Keratinocyte (primary cell): ENCODE results near the gene CCSER1. TPM values are rescaled to one million over a fixed set of nuclear protein-coding genes. Genes with fewer than 3 reads are reported as not detected.

ENCODE experiments used
- DNase-seq: peaks from one replicate; pipeline ENCODE4 v3.0.0-alpha.2; 2011; ENCODE audit warnings: low read depth, missing footprints, low spot score
- FAIRE-seq: peaks from 2 replicates; lab custom pipeline; 2011; peaks lifted over from hg19 to GRCh38; lab: Jason Lieb, UNC
- H2AFZ ChIP-seq: 2 replicates; pipeline ENCODE4 v1.6.0; 2012; ENCODE audit warnings: low read length, control low read depth, inconsistent platforms; ENCODE audit not compliant: control insufficient read depth
- H3K27ac ChIP-seq: 2 replicates; pipeline ENCODE4 v1.5.1; 2011; ENCODE audit warnings: low read length; ENCODE audit not compliant: control insufficient read depth, insufficient read depth
- H3K27me3 ChIP-seq: 3 replicates; pipeline ENCODE4 v1.6.0; 2011; ENCODE audit warnings: low read length; ENCODE audit not compliant: control insufficient read depth, insufficient read depth; ENCODE audit errors: extremely low read depth
- H3K36me3 ChIP-seq, 2 experiments: 2 replicates in 1 of 2; 3 replicates in 1 of 2; pipeline ENCODE4 v1.5.1; 2011; ENCODE audit warnings: low read length in 2 of 2, mild to moderate bottlenecking in 1 of 2; ENCODE audit not compliant: control insufficient read depth in 2 of 2, insufficient read depth in 2 of 2; ENCODE audit errors: extremely low read depth in 1 of 2
- H3K4me1 ChIP-seq: 3 replicates; pipeline ENCODE4 v1.5.1; 2011; ENCODE audit warnings: low read length; ENCODE audit not compliant: control insufficient read depth, insufficient read depth; ENCODE audit errors: extremely low read depth
- H3K4me2 ChIP-seq: 3 replicates; pipeline ENCODE4 v1.6.0; 2011; ENCODE audit warnings: low read depth, low read length; ENCODE audit not compliant: control insufficient read depth, insufficient read depth; ENCODE audit errors: extremely low read depth
- H3K4me3 ChIP-seq, 3 experiments: fragments of 200-600 bp in 1 of 3; sonication (generic) in 1 of 3; 2 replicates in 2 of 3; 3 replicates in 1 of 3; pipeline ENCODE4 v1.5.1; 2011 to 2016; ENCODE audit warnings: low read length in 3 of 3, mild to moderate bottlenecking in 3 of 3, control low read depth in 2 of 3, inconsistent platforms in 1 of 3, low read depth in 1 of 3, mixed read lengths in 1 of 3, mixed run types in 1 of 3, moderate library complexity in 1 of 3; ENCODE audit not compliant: control insufficient read depth in 2 of 3, insufficient read depth in 2 of 3; ENCODE audit errors: extremely low read depth in 1 of 3
- H3K79me2 ChIP-seq: 2 replicates; pipeline ENCODE4 v1.6.0; 2012; ENCODE audit warnings: low read length; ENCODE audit not compliant: control insufficient read depth, insufficient read depth
- H3K9ac ChIP-seq: 3 replicates; pipeline ENCODE4 v1.6.0; 2011; ENCODE audit warnings: low read length; ENCODE audit not compliant: control insufficient read depth, insufficient read depth; ENCODE audit errors: extremely low read depth
- H3K9me1 ChIP-seq: 3 replicates; pipeline ENCODE4 v1.6.0; 2011; ENCODE audit warnings: low read length; ENCODE audit not compliant: control insufficient read depth, insufficient read depth; ENCODE audit errors: extremely low read depth
- H3K9me3 ChIP-seq: 2 replicates; pipeline ENCODE4 v1.5.1; 2012; ENCODE audit warnings: low read depth, low read length; ENCODE audit not compliant: control insufficient read depth
- H4K20me1 ChIP-seq: 3 replicates; pipeline ENCODE4 v1.6.0; 2011; ENCODE audit warnings: low read length; ENCODE audit not compliant: control insufficient read depth, insufficient read depth; ENCODE audit errors: extremely low read depth
- CTCF ChIP-seq, 3 experiments: IDR thresholded peaks in 1 of 3; conservative IDR thresholded peaks in 1 of 3; optimal IDR thresholded peaks in 1 of 3; 2 replicates in 2 of 3; 3 replicates in 1 of 3; pipeline versions ENCODE3 to v1.5.1; 2011; ENCODE audit warnings: low read length in 3 of 3, mild to moderate bottlenecking in 3 of 3, moderate library complexity in 2 of 3, control low read depth in 1 of 3, inconsistent platforms in 1 of 3; ENCODE audit not compliant: insufficient read depth in 2 of 3; ENCODE audit errors: extremely low read depth in 1 of 3
- EZH2 ChIP-seq: IDR thresholded peaks from one replicate; pipeline ENCODE4 v1.6.1; 2012; ENCODE audit warnings: inconsistent platforms, mild to moderate bottlenecking, low read length, moderate library complexity
- dilution Hi-C: fragments of 300-500 bp; cut with MboI; formaldehyde crosslinking; loops from one replicate; pipeline ENCODE4 v1.7.0; 2020; ENCODE audit warnings: low sequenced_read_pairs; ENCODE audit not compliant: extremely low pct_ligation_motif_present
- polyA plus RNA-seq, 5 experiments: library from polyadenylated mRNA; depleted of rRNA in 3 of 5; stranded (reverse) in 3 of 5; stranded (forward) in 1 of 5; unstranded in 1 of 5; fragments of >200 nt; gene quantifications; 1 replicate in 1 of 5; 2 replicates in 3 of 5; 3 replicates in 1 of 5; pipeline versions ENCODE4 v1.2.1 to v1.2.3, GENCODE V29; 2011 to 2012; ENCODE audit warnings: missing spikeins in 2 of 5, low read depth in 1 of 5, low replicate concordance in 1 of 5

The CCSER1 gene
- polyA plus RNA-seq, 1 donor (not counting 4 experiments of a cell fraction or from before 2014, with no cell fraction given): 1.2 TPM

DNA sequence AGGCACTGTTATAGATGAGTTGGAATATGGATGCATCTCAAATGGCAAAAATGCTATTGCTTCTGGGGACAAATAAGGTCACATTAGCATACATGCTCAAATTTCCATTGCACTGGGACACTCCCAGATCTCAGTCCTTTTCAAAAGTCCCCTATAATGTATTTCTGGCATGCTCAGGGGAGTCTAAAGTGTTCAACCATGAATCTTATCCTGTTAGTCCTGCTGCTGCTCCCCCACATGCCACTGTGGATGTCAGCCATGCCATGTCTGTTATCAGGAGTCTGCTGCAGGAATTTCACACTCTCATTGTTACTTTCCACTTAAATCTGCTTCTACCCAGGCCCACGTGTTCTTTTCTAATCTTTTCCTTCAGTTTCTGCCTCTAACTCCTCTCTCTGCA, 1000.6 kb downstream of the CCSER1 start:
- H3K9ac ChIP-seq: no peak overlapping the region
- no peaks in the 10 kb centered on the region for H3K36me3 ChIP-seq
- no peak for DNase-seq
- H3K9me1 ChIP-seq: no peaks in the 10 kb centered on the region
- TF ChIP-seq CTCF (optimal IDR thresholded peaks at IDR 0.05 in 1 of 3, IDR thresholded peaks at IDR 0.05 in 1 of 3, conservative IDR thresholded peaks at IDR 0.05 in 1 of 3; ENCODE audit: extremely low read depth in 1 of 3, insufficient read depth in 2 of 3, low read length in 3 of 3) (no peak), EZH2 (no peak)
- H3K27ac ChIP-seq: no peak overlapping the region
- H3K79me2 ChIP-seq: no peaks in the 10 kb centered on the region
- H3K4me1 ChIP-seq: no peaks in the 10 kb centered on the region
- H3K4me2 ChIP-seq: no peak overlapping the region
- no peaks in the 10 kb centered on the region for H3K9me3 ChIP-seq
- H3K4me3 ChIP-seq: no peak overlapping the region
- H3K27me3 ChIP-seq: no peaks in the 10 kb centered on the region
- H2AFZ ChIP-seq: no peak overlapping the region
- dilution Hi-C loops: no loop called here
- H4K20me1 ChIP-seq: no peaks in the 10 kb centered on the region
- no peak for FAIRE-seq

DNA sequence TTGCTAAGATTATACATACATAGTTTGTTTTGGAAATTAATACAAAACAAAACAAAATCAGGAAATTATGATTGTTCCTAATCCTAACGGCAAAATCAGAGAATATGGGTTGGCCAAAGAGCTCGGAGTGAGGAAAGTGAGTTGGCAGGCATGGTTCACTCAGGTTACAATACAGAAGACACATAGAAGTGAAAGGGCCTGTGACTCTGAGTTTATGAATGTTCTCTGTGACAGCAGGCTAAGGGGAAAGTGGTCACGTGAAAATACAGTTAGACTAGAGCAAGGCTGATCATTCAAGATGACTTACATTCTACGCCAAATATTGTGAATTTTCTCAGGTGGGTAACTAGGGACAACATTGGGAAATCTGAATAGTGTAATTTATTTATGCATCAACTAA, 1001.3 kb downstream of the CCSER1 start:
- no peak overlapping the region for H2AFZ ChIP-seq
- no peaks in the 10 kb centered on the region for H3K4me1 ChIP-seq
- no peaks in the 10 kb centered on the region for H3K27me3 ChIP-seq
- no peak for FAIRE-seq
- H3K4me2 ChIP-seq: no peak overlapping the region
- no peaks in the 10 kb centered on the region for H3K79me2 ChIP-seq
- no peak for DNase-seq
- H4K20me1 ChIP-seq: no peaks in the 10 kb centered on the region
- no peaks in the 10 kb centered on the region for H3K36me3 ChIP-seq
- no peak overlapping the region for H3K27ac ChIP-seq
- no peak overlapping the region for H3K4me3 ChIP-seq
- H3K9me3 ChIP-seq: no peaks in the 10 kb centered on the region
- dilution Hi-C loops: no loop called here
- H3K9ac ChIP-seq: no peak overlapping the region
- no peaks in the 10 kb centered on the region for H3K9me1 ChIP-seq
- no peak for TF ChIP-seq CTCF (optimal IDR thresholded peaks at IDR 0.05 in 1 of 3, IDR thresholded peaks at IDR 0.05 in 1 of 3, conservative IDR thresholded peaks at IDR 0.05 in 1 of 3; ENCODE audit: extremely low read depth in 1 of 3, insufficient read depth in 2 of 3, low read length in 3 of 3)
- TF ChIP-seq EZH2: no peak
